RKO (cell line): Measurements from ENCODE around the gene COL4A4.
A peak's percentile ranks its signal among the peaks of the same experiment; 100 is the strongest.
"Not testable (repeated sequence)": the region's sequence is repeated elsewhere in the genome, so short reads cannot be mapped to it uniquely, and the experiment has no call there.

Source experiments
- DNase-seq: peaks from one replicate; pipeline ENCODE4 v3.0.0-alpha.2; 2016; ENCODE audit warnings: low spot score

The COL4A4 gene

DNA sequence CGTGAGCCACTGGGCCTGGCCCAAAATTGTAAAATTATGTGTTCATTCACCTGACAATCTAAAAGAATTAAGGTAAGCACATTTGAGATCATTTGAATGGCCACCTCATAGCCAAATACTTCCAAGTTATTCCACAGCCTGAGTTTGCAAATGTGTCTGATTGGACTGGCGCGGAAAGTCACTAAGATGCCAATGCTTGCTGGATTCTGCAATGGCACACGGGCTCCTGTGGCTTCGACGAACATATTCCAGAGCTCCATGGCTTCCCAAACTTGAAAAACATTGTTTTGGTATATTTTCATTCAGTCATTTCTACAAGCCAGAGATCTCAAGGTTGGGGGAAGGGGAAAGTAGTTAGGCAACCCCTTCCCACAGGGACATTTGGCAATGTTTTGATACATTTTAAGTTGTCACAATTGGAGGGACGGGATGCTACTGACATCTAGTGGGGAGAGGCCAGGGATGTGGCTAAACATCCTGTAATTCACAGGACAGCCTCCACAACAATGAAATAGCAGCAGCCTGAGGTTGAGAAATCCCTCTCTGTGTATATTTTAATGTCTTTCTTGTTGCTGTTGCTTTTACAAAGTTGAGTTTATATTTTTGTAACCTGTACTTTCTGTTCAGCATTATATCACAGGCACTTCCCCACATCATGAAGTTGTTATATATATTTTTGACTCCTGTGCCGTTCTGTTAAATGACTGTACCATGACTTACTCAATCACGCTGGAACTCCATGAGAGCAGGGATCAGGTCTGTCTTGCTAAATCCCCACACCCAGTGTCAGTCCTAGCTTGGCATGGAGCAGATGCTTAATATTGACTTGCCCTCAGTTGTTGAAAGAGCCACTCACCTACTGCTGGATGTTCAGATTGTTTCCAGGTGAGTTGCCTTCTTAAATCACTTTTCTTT lies 56.9 kb downstream of the COL4A4 start:
- peak; percentile 57 for DNase-seq

DNA sequence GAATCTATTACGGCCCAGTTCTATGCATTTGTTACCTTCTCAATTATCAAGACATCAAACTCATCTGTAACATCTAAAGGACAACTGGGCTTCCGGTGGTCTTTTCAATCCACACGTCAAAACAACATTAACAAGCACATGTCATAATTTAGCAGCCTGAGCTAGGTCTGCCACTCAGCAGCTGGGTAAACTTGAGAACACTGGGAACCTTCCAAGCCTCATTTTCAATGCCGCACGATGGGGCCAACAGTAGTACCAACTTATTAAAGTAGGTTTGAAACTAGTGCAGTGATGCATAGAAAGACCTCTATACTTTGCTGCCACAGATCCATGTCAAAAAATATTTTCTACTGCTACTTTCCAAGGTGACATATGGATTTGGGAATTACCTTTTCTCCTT lies 60.4 kb downstream of the COL4A4 start:
- no peak for DNase-seq

DNA sequence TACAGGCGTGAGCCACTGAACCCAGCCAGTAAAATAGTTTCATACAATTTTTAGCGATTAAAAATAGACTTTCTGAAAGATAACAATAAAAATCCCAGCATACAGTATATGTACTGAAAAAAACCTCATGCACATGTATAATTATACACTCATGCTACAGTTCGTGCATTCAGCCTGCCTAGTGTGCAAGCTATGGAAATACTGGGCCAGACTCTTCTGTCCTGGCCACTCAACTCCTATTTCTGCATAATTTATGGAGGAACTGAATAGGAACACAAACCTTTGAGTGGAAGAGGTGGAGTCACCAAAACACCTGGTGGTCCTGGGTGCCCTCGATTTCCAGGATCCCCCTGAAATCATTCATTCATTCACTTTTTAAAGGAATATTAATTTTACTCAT lies 64.7 kb downstream of the COL4A4 start:
- no peak for DNase-seq

DNA sequence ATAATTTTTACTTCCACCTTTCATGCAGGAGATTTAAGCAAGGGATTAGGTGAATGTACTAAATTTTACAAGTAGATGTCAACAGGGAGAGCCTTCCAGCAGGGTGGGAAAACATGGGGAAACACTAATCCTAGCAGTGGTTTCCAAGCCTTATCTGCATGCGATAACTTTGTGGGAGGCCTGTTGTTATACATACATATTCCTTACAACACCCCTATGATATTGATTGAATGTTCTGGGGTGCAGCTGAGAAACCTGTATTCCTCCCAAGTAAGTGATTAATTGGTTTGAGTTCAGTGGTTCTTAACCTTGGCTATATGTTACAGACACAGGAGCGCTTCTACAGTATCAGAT lies 65.9 kb downstream of the COL4A4 start:
- DNase-seq, result no peak

DNA sequence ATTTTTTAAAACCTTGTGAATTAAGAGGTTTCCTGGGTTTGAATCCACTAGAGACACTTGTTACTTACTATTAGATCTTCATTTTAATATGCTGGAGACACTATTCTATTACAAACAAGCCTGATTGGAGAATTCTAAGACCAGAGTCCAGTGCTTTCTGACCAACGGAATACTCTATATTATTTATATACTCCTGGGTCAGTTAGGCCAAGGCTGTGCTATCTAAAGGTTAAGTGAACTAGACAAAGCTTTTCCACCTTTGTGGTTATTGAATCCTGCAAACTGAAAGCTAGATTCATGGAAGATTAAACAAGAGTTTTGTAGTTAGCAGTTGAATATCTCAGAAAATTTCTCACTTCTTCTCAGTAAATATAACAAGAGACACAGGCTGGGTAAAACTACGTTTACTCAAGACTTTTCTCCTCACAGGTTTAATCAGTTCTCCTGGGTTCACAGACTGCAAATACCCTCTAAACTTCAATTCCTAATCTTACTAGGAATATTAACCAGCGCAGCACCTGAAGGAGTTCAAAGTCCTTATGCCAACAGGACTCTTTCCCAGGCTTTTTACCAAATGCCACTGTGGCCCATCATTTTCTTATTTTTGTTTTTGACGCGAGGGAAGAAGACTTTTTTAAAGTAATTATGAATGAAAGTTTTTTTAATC lies 66.4 kb downstream of the COL4A4 start:
- no peak for DNase-seq

DNA sequence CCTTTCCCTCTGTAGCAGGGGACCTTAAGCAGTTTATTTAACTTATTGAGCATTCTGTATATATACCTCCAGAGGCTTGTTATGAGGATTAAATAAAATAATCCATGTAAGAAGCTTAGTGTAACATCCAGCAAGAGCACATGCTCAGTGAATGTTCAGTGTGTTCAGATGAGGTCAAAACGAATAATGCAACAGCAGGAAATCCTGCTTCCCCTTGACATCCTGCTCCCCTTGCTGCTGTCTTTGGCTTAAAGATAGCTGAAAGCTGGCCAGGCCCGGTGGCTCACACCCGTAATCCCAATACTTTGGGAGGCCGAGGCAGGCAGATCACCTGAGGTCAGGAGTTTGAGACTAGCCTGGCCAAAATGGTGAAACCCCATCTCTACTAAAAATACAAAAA lies 68.7 kb downstream of the COL4A4 start:
- DNase-seq, result no peak

DNA sequence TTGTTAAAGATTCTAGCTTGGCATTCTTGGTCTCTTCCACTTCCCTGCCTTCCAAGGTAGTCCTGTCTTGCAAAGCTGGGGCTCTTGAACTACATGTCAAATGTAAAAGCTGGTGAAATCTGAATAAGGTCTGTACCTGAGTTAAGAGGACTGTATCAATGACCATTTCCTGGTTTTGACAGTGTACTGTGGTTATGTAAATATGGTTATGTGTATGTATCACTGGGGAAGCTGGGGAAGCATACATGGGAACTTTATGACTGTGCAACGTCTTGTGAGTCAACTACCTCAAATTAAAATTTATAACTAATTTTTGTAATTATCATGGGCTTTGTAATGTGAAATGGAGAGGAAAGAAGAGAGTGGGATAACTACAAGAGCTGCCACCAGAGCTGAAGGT lies 81.7 kb downstream of the COL4A4 start:
- DNase-seq, result no peak

DNA sequence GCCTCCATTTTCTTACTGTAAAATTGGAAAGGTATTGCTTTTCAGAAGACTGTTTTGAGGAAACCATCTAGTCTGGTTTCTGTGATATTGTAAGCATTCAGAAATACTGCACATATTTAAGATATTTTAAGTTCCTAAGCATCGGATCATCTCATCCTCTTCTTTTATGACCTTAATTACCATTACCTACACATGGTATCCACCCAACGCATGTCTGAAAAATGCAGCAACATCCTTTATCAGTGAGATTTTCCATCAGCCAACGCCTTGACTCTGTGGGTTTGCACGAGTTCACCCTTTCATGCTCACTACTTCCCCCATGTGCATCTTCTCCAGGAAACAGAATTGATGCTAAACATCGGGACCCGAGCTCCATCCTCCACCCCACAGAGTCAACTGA lies 84.3 kb downstream of the COL4A4 start:
- no peak for DNase-seq

DNA sequence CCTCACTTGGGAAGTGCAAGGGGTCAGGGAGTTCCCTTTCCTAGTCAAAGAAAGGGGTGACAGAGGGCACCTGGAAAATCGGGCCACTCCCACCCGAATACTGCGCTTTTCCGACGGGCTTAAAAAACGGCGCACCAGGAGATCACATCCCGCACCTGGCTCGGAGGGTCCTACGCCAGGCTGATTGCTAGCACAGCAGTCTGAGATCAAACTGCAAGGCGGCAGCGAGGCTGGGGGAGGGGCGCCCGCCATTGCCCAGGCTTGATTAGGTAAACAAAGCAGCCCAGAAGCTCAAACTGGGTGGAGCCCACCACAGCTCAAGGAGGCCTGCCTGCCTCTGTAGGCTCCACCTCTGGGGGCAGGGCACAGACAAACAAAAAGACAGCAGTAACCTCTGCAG lies 98.9 kb downstream of the COL4A4 start:
- not testable (repeated sequence) for DNase-seq

DNA sequence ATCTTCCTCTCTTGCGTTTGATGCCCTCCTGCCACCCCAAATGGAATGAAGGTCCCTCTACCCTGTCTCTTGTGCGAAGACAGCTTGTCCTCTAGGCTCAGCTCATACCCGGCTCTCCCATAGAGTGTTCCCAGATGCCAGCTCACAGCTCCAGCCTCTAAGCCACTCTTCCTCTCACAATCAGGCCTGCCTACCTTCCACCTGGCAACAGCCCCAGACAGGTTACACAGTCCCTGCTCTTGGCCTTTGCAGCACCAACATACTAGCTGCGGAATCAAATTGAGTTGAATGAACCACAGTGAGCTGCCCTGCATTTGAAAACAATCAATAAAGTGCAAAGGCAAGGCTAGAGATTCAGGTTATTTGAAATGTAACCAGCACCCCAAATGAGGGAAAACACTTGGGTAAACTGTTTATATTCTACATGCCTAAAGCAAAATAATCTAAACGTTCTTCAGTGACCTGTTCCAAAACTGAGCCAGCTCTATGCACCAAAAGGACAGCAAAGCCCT lies 105.1 kb downstream of the COL4A4 start:
- no peak for DNase-seq

DNA sequence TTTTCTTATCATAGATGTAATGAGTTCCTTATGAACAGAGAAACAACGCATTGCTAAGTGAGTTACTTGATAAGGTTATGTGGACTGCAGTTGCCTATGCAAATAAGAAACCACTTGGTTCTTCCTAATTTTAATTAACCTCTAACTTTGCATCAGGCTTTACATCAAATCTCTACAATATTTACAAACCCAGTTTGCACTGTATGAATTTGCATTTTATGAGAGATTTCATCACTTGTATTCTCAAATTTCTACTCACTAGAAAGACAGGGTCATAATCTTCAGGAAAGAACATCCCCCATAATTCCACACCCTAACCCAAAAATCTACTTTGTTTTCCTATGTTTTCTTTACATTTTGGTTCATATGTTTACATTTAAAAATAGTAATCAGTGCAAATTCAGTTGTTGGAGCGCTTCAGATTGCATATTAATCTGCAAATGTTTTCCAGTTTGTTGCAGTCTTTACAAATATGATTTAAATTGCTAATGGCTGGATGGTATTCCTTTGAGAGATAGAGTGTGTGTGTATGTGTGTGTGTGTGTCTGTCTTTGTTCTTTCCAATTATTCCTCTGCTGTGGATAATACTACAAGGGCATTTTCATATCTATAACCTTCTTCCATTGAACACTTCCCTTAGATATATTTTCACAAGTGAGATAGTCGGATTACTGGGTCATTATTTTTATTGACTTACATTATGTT lies 106.1 kb downstream of the COL4A4 start:
- DNase-seq, result no peak

DNA sequence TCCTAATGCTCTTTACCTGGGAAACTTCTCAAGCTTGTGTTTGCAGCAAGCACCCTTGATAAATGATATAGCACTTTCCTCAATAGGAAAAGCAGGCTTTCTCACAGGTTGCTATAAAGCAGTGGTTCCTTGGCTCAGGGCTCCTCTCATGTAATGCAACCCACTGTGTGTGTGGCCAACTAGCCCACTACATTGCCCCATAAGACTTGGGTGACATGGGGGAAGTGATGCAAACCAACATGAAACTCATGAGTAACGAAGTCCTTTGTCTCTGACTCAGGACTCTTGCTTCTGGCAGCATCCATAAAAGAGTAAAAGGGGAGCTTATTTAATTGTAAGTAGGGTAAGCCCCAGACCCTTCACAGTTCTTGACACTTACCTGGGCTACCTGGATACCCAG lies 106.9 kb downstream of the COL4A4 start:
- peak; percentile 2 for DNase-seq

DNA sequence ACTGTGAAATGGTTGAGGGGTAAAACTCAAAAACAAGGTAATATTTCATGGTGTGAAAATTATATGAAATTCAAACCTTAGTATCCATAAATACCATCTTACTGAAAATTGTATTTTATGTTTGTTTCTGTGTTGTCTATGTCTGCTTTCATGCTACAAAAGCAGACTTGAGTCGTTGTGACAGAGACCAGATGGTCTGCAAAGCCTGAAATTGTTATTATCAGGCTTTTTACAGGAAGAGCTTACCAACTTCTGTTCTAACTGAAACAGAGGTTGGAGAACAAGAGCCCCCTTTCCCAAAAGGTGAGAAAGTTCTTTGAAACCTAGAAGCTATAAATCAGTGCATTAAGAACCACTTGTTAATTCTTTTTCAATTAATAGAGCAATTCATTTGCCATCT lies 110.0 kb downstream of the COL4A4 start:
- DNase-seq, result no peak

DNA sequence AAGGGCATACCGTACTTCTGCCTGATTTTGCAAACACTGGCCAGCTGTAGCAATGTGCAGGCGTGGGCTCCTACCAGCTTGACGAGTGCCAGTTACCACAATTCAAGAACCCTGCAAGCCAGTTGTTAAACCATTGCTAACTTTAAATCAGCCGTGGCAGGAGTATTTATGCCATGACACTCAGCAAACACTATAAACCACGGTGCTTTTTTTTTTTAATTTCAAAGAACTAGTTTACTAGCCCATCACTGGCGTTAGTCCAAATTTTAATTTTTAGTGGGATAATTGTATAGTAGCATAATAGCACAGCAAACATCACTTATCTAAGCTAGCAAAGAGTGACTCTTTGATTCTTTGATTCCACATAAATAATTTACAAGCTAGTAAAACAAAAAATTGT lies 111.1 kb downstream of the COL4A4 start:
- no peak for DNase-seq

DNA sequence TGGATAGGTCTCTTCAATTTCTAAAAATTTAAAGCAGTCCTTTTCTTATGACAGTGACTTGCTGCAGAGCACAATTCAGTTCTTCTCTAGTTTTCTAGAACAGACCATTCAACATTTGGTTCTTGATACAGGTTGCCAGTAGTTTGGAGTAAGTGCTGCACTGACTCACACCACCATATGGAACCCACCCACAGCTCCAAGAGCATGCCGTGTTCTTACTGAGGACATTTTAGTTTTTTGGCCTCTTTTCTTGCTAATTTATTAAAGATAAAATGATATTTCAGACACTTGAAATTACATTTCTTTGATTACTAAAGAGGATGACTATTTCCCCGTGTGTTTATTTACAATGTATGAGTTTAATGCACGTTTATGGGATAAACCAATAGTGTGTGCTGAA lies 120.0 kb downstream of the COL4A4 start:
- DNase-seq, result no peak

DNA sequence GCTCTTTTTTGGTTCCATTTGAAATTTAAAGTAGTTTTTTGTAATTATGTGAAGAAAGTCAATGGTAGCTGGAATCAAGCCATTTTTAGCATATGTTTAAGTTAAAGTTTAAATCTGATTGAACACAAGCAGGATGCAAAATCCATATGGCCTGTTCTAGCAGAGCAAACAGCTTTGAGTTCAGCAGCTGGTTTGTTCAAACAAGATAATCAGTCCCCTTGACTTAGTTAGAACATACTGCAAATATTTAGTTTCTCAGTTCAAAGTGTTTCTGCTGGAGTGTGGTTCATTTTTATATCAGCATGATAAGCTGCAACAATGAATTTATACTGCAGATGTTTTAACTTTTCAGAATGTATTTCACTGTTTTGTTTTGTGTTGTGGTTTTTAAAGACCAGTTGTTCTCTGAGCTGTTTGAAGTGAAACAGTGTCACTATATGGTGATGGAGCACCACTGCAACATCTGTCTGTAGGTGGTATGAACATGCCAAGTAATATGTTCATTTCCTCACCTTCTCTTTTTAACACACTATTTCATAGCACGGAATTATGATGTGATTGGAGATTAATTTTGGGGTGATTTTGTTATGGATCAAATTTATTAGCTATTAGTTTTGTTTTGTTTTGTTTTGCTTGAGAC lies 125.3 kb downstream of the COL4A4 start:
- DNase-seq, result no peak

DNA sequence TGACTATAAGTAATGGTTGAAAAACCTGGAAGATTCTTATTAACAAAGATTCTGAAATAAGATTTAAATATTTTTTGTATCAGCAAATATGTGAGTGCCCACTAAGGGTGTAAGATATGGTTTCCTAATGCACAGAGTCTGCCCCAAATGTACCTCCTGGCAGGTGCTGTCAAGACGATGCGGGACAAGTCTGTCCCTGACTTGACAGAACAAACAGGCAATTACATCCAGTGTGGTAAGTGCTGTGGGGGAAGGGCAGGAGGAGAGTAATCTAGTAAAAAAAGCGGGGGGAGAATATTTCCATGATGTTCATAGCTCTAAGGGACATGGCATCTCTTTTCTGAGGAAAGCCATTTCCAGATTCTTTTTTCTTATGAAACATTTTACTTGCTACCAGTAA lies 127.5 kb downstream of the COL4A4 start:
- DNase-seq, result no peak

DNA sequence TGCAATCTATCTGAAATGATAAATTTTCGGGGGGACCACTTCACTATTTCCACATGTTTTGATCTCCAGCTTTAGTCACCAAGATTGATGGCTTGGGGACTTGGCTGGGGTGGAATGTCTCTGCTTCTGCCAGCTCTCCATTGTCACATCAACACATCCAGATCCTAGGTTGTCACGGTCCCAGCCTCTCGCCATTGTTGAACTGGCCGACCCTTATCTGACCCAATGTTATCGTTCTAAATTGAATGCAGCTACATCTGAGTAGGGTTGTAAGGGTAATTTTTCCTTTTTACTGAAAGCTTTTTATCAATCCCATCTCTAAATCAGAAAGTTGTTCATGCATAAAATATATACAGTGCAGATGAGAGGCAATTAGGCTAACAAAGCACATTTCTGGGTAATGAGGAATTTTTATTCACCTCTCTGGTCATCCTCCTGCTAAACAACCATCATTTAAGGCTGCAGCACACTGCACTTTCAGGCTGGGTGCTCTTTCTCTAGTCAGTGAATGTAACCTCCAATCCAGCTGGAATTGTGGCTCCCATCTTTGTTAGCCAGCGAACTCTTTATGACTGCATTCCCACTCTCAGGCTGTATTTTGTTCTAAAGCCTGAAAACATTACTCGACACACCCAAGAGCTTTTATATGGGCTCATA lies 128.2 kb downstream of the COL4A4 start:
- no peak for DNase-seq

DNA sequence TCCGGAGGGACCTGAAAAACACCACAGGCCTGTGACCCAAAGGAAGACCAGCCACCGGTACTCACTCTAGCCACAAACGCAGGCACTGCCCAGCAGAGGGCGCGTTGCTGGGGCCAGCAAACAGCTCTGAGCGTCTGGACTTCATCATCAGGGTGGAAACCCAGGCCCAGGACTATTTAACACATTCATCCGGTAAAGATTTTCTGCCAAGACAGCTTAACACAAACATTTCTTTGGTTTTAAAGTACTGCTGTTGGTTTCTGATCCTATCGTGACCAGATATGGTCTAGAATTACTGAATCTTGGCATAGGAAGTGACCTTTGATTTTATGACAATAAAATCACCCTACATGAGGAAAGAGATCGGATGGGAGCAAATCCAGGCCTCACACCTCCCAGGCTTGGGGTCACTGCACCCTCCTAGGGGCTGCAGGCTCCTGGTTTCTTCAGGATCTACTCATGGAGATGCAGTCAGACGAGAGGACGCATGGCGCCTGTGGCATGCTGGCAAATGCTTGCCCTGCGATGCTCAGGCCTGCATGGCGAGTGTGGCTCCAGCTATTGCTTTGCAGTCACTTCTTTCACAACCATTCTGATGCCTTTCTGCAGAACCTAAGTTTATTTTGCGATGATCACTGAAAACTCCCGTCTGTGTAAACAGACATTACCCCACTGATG lies 130.4 kb downstream of the COL4A4 start:
- peak; percentile 15 for DNase-seq

DNA sequence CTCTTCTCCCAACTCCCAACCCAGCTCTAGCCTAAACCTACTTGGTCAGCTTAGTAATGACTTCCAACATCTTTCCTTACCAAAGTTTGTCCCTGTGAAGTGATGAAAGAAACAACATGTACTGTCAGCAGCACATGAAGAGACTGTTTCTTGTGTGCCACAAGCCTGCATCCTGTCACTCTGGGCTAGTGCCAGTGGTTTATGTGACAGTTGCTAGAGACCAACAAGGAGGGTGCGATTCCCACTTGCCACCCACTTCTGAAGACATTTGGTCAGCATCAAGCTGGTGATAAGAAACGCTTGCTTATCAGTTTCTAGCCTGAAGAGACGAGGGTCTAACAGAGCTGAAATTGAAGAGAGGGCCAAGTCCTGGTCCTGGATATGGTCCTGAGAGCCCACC lies 132.6 kb downstream of the COL4A4 start:
- no peak for DNase-seq

DNA sequence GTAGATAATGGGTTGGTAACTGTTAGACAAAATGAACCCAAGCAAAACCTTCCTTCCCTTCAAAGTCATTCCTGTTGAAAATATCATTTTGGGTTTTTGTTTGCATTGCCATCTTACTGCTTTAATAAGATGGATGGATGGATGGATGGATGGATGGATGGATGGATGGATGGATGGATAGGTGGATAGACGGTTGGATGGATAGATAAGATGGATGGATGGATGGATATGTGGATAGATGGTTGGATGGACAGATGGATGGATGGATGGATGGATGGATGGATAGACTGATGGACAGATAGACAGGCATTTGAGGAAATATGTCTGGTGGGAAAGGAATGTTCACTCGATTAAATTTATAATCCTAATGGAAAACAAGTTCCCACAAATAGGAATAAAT lies 133.2 kb downstream of the COL4A4 start:
- DNase-seq, result no peak
